Adrenal gland (tissue), 12 donors: ENCODE data around the gene PSMG4. TPM values are rescaled to one million over a fixed set of nuclear protein-coding genes. Genes with fewer than 3 reads are reported as not detected.

ENCODE experiments used
- DNase-seq, 7 donors: peaks; one replicate each; pipeline ENCODE4 v3.0.0-alpha.2; 2019 to 2020
- H3K27ac ChIP-seq, 5 donors: fragments of 200-600 bp; sonication (generic) in 4 of 5; 1 replicate in 3 of 5; 2 replicates in 2 of 5; pipeline versions ENCODE4 v1.5.1 to v1.8.0; 2016 to 2020; ENCODE audit warnings: mild to moderate bottlenecking in 1 of 5
- H3K27me3 ChIP-seq: fragments of 200-600 bp; 2 replicates; pipeline ENCODE4 v1.8.0; 2021
- H3K36me3 ChIP-seq, 2 donors: fragments of 200-600 bp; replicated peaks in 1 of 2; 1 replicate in 1 of 2; 2 replicates in 1 of 2; pipeline versions ENCODE4 v1.5.1 to v1.8.0; 2018 to 2022
- H3K4me1 ChIP-seq, 2 donors: fragments of 200-600 bp; replicated peaks in 1 of 2; 1 replicate in 1 of 2; 2 replicates in 1 of 2; pipeline versions ENCODE4 v1.5.1 to v1.8.0; 2018 to 2021
- H3K4me3 ChIP-seq, 4 donors: fragments of 200-600 bp; sonication (generic) in 3 of 4; one replicate each; pipeline ENCODE4 v1.5.1; 2016 to 2018
- H3K9me3 ChIP-seq, 3 donors: fragments of 200-600 bp; sonication (generic) in 1 of 3; replicated peaks in 1 of 3; 1 replicate in 2 of 3; 2 replicates in 1 of 3; pipeline versions ENCODE4 v1.5.1 to v1.8.0; 2016 to 2021
- POLR2A ChIP-seq, 2 donors: fragments of 450-650 bp; IDR thresholded peaks; one replicate each; pipeline ENCODE4 v1.6.1; 2017; ENCODE audit warnings: antibody characterized with exemption in 2 of 2, mild to moderate bottlenecking in 2 of 2, moderate library complexity in 1 of 2
- WGBS, 4 donors: extraction: QIAGEN DNeasy Blood & Tissue Kit in 2 of 4; methylation state at CpG; one replicate each; pipeline versions ENCODE4 v1.1.5 to v1.1.7; 2013 to 2017; 5-methylcytosine and 5-hydroxymethylcytosine counted together
- intact Hi-C, 2 donors: fragments of 100-400 bp; cut with DNase I; formaldehyde crosslinking; loops; one replicate each; pipeline versions ENCODE4 v1.14.1 to v1.15.0; 2022 to 2023
- polyA plus RNA-seq, 3 donors: library from polyadenylated mRNA; stranded (reverse); fragments of 200-250 nt in 2 of 3; fragments of 350-450 nt in 1 of 3; fragmentation: Illumina TruSeq in 1 of 3; extraction: RNeasy Lipid Tissue Mini Kit (QIAGEN cat#74804) in 1 of 3; gene quantifications; one replicate each; pipeline ENCODE4 v1.2.3, GENCODE V29; 2013 to 2014
- total RNA-seq, 9 donors: library from RNA; depleted of rRNA in 4 of 9; stranded (reverse); fragments of >200 nt in 4 of 9; fragments of 120-200 nt in 1 of 9; fragmentation: NEBNext Ultra II Directional in 1 of 9; extraction: Animal tissue kit (Norgen Biotek cat#: 25700) in 1 of 9; gene quantifications; one replicate each; pipeline versions ENCODE4 v1.1.0 to v1.2.4, GENCODE V29; 2013 to 2023
- TF ChIP-seq, protein P1 (sequence below), 6 experiments: fragments of 450-650 bp in 4 of 6; fragments of 200-600 bp in 2 of 6; sonication (generic) in 1 of 6; IDR thresholded peaks; 1 replicate in 5 of 6; 2 replicates in 1 of 6; pipeline versions ENCODE4 v1.5.1 to v1.8.0; 2016 to 2021; ENCODE audit warnings: antibody characterized with exemption in 6 of 6, mild to moderate bottlenecking in 2 of 6, moderate library complexity in 1 of 6
- donor health status: healthy with polysubstance abuse.
- donor health status: Bipolar disorder and iron deficiency.
- donor health status: DM: yes; HTN: yes; CAD: no.
- donor health status: DM: no; HTN: no; CAD: no.
- donor health status: DM: no; HTN: no; CAD: no.
- donor health status: DM: yes; HTN: yes; CAD: no.

The PSMG4 gene
- total and polyA plus RNA-seq, 12 donors = 4.9 to 87.5 (median 20.0) TPM

DNA sequence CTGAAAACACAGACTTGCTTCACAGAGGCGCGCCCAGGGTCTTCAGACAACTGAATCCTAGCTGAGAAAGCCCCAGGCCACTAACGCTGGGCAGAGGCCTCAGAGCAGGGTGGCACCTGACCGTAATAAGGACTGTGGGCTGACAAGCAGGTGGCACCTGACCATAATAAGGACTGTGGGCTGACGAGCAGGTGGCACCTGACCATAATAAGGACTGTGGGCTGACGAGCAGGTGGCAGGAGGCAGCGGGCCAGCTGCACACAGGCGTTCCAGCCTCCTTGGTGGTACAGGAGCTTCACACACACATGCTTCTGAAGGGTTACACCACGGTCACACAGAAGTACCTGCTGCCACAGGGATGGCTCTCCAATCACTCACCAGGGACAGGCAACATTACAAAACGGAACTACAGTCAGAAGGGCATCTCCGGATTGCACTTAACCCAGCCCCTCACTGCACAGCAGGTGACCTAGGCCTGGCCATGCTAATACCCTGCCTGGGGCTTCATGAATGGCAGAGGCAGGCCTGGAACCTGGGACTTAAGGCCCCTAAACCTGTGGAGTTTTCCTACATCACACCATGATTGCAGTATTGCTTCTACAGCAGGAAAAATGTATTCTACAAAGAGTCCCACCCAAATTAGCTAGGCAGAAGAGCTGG lies 50.8 kb downstream of the PSMG4 start:
- H3K36me3 ChIP-seq = no peaks in the 10 kb centered on the region
- DNase-seq = no peak
- no peak for TF ChIP-seq POLR2A (IDR thresholded peaks at IDR 0.05)
- TF ChIP-seq, protein P1, sequence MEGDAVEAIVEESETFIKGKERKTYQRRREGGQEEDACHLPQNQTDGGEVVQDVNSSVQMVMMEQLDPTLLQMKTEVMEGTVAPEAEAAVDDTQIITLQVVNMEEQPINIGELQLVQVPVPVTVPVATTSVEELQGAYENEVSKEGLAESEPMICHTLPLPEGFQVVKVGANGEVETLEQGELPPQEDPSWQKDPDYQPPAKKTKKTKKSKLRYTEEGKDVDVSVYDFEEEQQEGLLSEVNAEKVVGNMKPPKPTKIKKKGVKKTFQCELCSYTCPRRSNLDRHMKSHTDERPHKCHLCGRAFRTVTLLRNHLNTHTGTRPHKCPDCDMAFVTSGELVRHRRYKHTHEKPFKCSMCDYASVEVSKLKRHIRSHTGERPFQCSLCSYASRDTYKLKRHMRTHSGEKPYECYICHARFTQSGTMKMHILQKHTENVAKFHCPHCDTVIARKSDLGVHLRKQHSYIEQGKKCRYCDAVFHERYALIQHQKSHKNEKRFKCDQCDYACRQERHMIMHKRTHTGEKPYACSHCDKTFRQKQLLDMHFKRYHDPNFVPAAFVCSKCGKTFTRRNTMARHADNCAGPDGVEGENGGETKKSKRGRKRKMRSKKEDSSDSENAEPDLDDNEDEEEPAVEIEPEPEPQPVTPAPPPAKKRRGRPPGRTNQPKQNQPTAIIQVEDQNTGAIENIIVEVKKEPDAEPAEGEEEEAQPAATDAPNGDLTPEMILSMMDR (IDR thresholded peaks at IDR 0.05) = no peak
- H3K27me3 ChIP-seq = no peaks in the 10 kb centered on the region
- no peak overlapping the region for H3K4me3 ChIP-seq
- 87 to 93% (median 89%) methylated on average over 10 to 11 of the region's 11 CpGs for WGBS, 4 donors
- H3K4me1 ChIP-seq = no peaks in the 10 kb centered on the region
- intact Hi-C loops = no loop called here
- no peak overlapping the region for H3K27ac ChIP-seq
- H3K9me3 ChIP-seq = no peaks in the 10 kb centered on the region

DNA sequence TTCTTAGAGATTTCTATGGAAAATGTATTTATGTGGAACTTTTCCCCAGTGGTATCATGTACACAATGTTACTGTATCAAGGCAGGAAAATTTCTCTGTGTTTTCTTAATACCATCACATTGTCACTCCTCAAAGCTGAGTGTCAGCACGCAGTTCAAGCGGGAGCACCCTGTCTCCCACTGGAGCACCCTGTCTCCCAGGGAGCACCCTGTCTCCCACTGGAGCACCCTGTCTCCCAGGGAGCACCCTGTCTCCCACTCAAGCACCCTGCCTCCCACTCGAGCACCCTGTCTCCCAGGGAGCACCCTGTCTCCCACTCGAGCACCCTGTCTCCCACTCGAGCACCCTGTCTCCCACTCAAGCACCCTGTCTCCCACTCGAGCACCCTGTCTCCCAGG lies 51.3 kb downstream of the PSMG4 start:
- Histone ChIP-seq H3K4me1 (no peaks in the 10 kb centered on the region), H3K4me3 (no peak overlapping the region), H3K36me3 (no peaks in the 10 kb centered on the region), H3K9me3 (no peaks in the 10 kb centered on the region), H3K27me3 (no peaks in the 10 kb centered on the region), H3K27ac (no peak overlapping the region)
- 69 to 92% (median 82%) methylated on average over 6 of the region's 6 CpGs for WGBS, 4 donors
- intact Hi-C loops = no loop called here
- no peak for TF ChIP-seq POLR2A (IDR thresholded peaks at IDR 0.05)
- no peak for DNase-seq

GRCh38 chr6:3310703-3311102 lies 52.0 kb downstream of the PSMG4 start:
- TF ChIP-seq, protein P1 (IDR thresholded peaks at IDR 0.05) = no peak
- no peak for TF ChIP-seq POLR2A (IDR thresholded peaks at IDR 0.05)
- Histone ChIP-seq H3K27ac (no peak overlapping the region), H3K4me3 (no peak overlapping the region), H3K27me3 (no peaks in the 10 kb centered on the region), H3K4me1 (no peaks in the 10 kb centered on the region), H3K9me3 (no peaks in the 10 kb centered on the region), H3K36me3 (no peaks in the 10 kb centered on the region)
- DNase-seq = no peak
- intact Hi-C loops = no loop called here
- 89 to 93% (median 91%) methylated on average over 9 of the region's 9 CpGs for WGBS, 4 donors

DNA sequence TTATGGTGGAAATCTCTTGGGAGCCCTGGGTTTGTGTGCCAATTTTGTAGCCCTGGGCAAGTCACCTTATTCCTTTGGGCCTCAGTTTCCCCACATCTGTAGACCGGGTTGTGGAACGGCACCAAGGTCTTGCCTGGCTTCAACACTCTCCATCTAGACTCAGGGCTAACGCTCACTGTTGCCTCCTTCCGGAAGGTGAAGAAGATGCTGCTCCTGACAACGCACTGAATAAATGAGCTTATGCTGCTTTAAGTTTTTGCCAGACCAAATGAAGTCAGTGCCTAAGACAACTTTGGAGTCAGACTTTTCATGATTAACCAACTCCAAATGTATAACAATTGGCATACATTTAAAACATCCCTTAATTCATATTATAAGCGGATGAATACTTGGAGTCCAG lies 53.1 kb downstream of the PSMG4 start:
- intact Hi-C loops = no loop called here
- Histone ChIP-seq H3K27me3 (no peaks in the 10 kb centered on the region), H3K9me3 (no peaks in the 10 kb centered on the region), H3K36me3 (no peaks in the 10 kb centered on the region), H3K4me3 (no peak overlapping the region), H3K27ac (no peak overlapping the region), H3K4me1 (no peaks in the 10 kb centered on the region)
- WGBS, 4 donors = 86 to 94% (median 90%) methylated on average over 6 of the region's 6 CpGs
- no peak for DNase-seq
- no peak for TF ChIP-seq POLR2A (IDR thresholded peaks at IDR 0.05)
- TF ChIP-seq, protein P1 (IDR thresholded peaks at IDR 0.05) = no peak

DNA sequence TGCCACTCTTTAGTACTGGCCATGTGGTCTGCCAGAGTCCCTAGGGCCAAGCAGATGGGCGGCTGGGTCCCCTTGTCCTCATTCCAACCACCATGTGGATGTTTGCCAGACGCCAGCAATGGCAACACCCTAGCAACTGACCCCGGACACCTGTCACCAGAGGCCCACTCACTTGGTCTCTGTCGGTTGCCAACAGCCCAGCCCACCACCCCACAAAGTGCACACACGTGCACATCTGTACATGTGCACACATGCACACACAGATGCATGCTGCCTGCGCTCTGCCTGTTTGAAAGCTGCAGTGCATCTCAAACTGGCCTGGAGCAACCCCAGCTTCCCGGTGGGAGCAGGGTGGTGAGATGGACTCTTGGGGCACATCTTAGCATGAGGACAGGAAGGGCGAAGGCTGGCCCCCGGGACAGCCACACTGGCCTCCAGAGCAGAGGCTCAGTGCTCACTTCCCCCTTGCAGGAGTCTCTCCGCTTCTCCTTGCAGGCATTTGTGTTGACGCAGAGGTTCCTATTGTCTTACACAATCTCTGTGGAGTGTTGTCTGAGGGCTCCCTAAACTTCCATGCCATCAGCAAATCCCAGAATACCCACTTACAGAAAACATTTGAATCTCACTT lies 54.0 kb downstream of the PSMG4 start:
- intact Hi-C loops = no loop called here
- Histone ChIP-seq H3K9me3 (no peaks in the 10 kb centered on the region), H3K4me3 (no peak overlapping the region), H3K27me3 (no peaks in the 10 kb centered on the region), H3K27ac (no peak overlapping the region), H3K36me3 (no peaks in the 10 kb centered on the region), H3K4me1 (no peaks in the 10 kb centered on the region)
- TF ChIP-seq, protein P1 (IDR thresholded peaks at IDR 0.05) = no peak
- no peak for TF ChIP-seq POLR2A (IDR thresholded peaks at IDR 0.05)
- DNase-seq = peak in 5 of 7 donors; percentile 27 to 62 (median 36)
- 72 to 84% (median 80%) methylated on average over 9 to 11 of the region's 11 CpGs for WGBS, 4 donors
